ENCODE data around the gene CFAP410.

DNA sequence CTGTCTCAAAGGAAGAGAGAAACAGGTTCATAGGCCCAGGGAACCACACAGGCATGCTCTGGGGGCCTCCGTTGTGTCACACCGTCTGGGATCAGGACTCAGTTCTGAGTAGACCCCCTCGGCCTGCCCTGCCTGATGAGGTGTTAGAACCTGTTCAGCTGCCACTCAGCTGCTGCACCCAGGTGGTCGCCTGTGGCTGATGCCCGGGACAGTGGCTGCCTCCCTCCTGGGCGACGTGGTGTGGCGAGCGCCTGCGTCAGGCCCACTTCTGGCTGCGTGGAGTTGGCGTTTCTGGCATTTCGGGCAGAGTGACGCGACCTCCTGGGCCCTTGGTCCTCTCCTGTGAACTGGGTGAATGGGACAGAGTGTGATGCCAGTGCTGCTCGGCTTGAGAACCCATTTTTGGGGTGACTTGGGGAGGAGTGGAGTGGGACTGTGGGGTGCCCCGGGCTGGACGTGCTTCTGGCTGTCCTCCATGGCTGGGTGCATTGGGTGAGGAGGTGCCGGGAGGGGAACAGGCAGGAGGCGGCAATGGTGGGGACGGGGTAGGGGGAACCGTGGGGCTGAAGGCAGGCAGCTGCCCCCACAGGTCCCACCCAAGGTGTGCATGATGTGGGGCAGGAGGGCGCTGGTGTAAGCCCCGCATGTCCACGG lies 10.8 kb downstream of the CFAP410 start:
- TF ChIP-seq, protein P1, sequence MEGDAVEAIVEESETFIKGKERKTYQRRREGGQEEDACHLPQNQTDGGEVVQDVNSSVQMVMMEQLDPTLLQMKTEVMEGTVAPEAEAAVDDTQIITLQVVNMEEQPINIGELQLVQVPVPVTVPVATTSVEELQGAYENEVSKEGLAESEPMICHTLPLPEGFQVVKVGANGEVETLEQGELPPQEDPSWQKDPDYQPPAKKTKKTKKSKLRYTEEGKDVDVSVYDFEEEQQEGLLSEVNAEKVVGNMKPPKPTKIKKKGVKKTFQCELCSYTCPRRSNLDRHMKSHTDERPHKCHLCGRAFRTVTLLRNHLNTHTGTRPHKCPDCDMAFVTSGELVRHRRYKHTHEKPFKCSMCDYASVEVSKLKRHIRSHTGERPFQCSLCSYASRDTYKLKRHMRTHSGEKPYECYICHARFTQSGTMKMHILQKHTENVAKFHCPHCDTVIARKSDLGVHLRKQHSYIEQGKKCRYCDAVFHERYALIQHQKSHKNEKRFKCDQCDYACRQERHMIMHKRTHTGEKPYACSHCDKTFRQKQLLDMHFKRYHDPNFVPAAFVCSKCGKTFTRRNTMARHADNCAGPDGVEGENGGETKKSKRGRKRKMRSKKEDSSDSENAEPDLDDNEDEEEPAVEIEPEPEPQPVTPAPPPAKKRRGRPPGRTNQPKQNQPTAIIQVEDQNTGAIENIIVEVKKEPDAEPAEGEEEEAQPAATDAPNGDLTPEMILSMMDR (IDR thresholded peaks at IDR 0.05) = no peak
- TF ChIP-seq POLR2A (IDR thresholded peaks at IDR 0.05) = no peak

Data from Peyer's patch (tissue), 4 donors.